PC-3 (cell line): ENCODE measurements around the gene PSRC1.

ENCODE experiments used
- CTCF ChIP-seq: fragments of 300-600 bp; sonication (generic); conservative IDR thresholded peaks from 2 replicates; pipeline ENCODE4 v1.5.1; 2017; ENCODE audit warnings: antibody characterized with exemption, low read depth, mild to moderate bottlenecking, low read length
- EZH2 ChIP-seq: fragments of 300-600 bp; sonication (generic); IDR thresholded peaks from one replicate; pipeline ENCODE4 v1.6.1; 2017; ENCODE audit warnings: antibody characterized with exemption, mild to moderate bottlenecking, low read length; ENCODE audit not compliant: unreplicated experiment

- TF ChIP-seq EZH2: no peak
- no peak for TF ChIP-seq CTCF
Observed at GRCh38 chr1:109251277-109252166, 31.4 kb downstream of the PSRC1 start.
